GM10266 (cell line): ENCODE measurements around the gene SH2B2.
A peak's percentile ranks its signal among the peaks of the same experiment; 100 is the strongest.
"Not testable (repeated sequence)": the region's sequence is repeated elsewhere in the genome, so short reads cannot be mapped to it uniquely, and the experiment has no call there.

ENCODE experiments used
- DNase-seq: peaks from one replicate; pipeline ENCODE4 v3.0.0; 2012; ENCODE audit errors: extremely low spot score
- TF ChIP-seq, protein P1 (sequence below): IDR thresholded peaks from 2 replicates; pipeline ENCODE4 v1.5.1; 2012; ENCODE audit warnings: mild to moderate bottlenecking, low read depth; ENCODE audit not compliant: control insufficient read depth, insufficient read depth; ENCODE audit errors: missing control alignments

SH2B2 gene

DNA sequence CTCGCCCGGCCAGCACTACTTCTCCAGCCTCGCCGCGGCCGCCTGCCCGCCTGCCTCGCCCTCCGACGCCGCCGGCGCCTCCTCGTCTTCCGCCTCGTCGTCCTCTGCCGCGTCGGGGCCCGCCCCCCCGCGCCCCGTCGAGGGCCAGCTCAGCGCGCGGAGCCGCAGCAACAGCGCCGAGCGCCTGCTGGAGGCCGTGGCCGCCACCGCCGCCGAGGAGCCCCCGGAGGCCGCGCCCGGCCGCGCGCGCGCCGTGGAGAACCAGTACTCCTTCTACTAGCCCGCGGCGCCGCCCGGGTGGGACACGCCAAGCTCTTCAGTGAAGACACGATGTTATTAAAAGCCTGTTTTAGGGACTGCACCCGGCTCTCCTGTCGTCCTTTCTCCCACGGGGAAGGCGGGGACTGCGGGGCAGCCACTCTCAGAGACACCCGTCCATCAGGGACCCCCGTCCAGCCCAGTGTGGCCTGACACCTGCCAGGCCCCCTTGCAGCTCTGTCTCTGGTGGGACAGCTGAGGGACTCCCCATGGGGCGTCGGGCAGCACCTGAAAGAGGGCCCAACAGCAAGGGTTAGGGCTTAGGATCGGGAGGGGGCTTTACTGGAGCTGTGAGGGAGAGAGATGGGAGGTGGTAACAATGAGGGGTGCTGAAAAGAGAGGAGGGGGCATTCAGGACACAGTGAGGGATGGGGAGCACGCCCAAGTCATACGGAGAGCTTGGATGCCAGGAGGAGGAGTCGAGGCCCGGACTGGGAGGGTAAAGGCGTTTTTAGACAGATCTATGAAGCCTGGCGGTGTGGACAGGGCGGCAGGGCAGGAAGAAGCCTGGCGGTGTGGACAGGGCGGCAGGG is 34.9 kb downstream of the SH2B2 start:
- DNase-seq = peak; percentile 46
- TF ChIP-seq, protein P1, sequence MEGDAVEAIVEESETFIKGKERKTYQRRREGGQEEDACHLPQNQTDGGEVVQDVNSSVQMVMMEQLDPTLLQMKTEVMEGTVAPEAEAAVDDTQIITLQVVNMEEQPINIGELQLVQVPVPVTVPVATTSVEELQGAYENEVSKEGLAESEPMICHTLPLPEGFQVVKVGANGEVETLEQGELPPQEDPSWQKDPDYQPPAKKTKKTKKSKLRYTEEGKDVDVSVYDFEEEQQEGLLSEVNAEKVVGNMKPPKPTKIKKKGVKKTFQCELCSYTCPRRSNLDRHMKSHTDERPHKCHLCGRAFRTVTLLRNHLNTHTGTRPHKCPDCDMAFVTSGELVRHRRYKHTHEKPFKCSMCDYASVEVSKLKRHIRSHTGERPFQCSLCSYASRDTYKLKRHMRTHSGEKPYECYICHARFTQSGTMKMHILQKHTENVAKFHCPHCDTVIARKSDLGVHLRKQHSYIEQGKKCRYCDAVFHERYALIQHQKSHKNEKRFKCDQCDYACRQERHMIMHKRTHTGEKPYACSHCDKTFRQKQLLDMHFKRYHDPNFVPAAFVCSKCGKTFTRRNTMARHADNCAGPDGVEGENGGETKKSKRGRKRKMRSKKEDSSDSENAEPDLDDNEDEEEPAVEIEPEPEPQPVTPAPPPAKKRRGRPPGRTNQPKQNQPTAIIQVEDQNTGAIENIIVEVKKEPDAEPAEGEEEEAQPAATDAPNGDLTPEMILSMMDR = no peak

DNA sequence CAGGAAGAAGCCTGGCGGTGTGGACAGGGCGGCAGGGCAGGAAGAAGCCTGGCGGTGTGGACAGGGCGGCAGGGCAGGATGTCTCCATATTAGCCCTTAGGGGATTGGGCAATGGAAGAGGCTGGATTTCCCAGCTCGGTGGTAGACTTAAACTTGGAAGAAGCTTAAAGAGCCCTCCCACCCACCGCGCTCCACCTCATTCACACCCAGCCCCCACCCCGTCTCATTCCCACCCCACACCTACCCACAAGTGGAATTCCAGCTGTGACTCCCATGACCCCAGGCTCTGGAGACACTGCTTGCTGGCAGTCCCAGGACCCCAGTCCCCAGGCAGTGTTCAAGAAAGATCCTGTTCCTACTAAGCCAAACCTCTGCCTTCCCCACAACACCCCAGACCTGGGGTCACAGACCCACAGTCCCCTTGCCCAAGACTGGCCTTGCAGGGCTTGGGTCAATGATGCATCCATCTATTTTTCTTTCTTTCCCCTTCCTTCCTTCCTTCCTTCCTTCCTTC is 35.6 kb downstream of the SH2B2 start:
- TF ChIP-seq, protein P1 = no peak
- DNase-seq = peak; percentile 24

GRCh38 chr7:102323914-102324195 is 37.2 kb downstream of the SH2B2 start:
- TF ChIP-seq, protein P1 = no peak
- no peak for DNase-seq

DNA sequence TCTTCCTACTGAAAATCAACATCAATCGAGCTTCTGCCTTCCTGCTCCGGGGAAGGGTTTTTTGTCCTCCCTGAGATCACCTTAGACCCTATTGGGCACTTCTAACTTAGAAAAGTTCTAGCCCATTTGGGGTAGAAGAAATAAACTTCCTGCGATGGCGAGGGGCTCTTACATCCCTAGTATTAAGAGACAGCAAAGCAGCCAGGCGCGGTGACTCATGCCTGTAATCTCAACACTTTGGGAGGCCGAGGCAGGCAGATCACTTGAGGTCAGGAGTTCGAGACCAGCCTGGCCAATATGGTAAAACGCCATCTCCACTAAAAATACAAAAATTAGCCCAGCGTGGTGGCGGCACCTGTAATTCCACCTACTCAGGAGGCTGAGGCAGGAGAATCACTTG is 38.4 kb downstream of the SH2B2 start:
- DNase-seq = not testable (repeated sequence)

DNA sequence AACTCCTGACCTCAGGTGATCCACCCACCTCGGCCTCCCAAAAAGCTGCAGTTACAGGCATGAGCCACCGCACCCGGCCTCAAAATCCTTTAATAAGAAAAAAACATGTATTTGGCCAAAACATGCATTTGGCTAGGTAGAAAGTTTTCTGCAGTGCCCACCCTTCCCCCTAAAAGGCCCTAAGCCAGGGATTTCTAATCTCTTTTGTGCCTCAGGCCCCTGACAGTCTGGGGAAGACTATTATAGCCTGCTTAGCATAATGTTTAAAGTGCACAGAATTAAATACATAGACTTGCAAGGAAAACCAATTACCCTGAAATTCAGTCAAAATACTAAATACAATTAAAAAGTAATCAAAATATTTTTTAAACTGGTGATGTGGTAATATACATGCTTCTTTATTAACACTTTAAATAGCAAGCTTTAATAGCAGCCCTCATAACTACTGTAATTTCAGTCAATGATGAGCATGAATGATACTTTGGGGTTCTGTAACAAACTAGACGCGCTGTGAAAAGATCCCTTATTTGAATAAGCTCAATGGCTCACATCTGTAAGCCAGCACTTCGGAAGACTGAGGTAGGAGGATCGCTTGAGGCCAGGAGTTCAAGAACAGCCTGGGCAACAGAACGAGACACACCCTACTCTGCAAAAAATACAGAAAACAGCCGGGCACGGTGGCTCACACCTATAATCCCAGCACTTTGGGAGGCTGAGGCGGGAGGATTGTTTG is 39.7 kb downstream of the SH2B2 start:
- TF ChIP-seq, protein P1 = no peak
- no peak for DNase-seq

GRCh38 chr7:102327183-102327582 is 40.5 kb downstream of the SH2B2 start:
- not testable (repeated sequence) for DNase-seq

GRCh38 chr7:102328863-102329262 is 42.2 kb downstream of the SH2B2 start:
- not testable (repeated sequence) for DNase-seq

DNA sequence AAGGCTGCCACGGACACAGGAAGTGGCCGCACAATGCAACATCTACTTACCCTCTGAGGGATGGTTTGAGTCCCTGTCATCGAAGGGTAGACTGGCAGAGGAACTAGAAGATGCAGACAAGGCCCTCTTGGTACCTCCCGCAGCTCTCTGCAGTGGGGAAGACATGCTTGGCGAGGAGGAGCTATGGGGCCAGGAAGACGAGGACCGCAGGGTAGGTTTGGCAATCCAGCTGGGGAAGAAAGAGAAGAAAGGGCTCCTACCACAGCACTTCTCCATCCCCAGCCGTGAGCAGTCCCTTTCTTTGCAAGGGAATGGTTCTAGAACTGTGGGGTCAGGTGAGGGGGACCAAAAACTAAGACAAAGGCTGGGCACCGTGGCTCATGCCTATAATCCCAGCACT is 42.7 kb downstream of the SH2B2 start:
- not testable (repeated sequence) for DNase-seq

DNA sequence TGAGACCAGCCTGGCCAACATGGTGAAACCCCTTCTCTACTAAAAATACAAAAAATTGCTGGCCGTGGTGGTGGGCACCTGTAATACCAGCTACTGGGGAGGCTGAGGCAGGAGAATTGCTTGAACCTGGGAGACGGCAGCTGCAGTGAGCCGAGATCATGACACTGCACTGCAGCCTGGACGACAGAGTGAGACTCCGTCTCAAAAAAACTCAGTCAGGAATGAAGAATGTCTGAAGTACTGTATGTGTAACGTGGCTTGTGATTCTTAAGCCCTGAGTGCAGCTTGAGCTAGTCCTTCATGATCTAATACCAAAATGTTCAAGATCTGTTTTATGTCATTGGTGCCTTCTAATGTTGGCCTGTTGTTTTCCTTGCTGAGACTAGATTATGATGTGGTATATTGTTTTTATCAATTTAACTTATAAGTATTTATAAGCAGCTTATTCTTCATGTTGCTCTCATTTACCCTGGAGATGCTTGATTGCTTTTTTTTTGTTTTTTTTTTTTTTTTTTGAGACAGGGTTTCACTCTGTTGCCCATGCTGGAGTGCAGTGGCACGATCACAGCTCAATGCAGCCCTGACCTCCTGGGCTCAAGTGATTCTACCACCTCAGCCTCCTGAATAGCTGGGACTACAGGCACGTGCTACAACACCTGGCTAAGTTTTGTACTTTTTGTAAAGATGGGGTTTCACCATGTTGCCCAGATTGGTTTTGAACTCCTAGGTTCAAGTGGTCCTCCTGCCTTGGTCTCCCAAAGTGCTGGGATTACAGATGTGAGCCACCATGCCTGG is 44.2 kb downstream of the SH2B2 start:
- not testable (repeated sequence) for DNase-seq

DNA sequence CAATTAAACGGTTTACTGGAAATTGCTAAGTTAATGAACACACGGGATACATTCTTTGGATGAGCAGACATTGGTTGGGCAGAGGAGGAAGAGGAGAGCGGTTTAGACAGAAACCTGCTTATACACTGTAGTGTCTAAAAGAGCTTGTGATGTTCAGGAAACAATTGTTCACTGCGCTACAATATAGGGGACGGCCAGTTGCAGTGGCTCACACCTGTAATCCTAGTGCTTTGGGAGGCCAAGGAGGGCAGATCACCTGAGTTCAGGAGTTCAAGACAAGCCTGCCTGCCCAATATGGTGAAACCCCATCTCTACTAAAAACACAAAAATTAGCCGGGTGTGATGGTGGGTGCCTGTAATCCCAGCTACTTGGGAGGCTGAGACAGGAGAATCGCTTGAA is 48.9 kb downstream of the SH2B2 start:
- DNase-seq = not testable (repeated sequence)

DNA sequence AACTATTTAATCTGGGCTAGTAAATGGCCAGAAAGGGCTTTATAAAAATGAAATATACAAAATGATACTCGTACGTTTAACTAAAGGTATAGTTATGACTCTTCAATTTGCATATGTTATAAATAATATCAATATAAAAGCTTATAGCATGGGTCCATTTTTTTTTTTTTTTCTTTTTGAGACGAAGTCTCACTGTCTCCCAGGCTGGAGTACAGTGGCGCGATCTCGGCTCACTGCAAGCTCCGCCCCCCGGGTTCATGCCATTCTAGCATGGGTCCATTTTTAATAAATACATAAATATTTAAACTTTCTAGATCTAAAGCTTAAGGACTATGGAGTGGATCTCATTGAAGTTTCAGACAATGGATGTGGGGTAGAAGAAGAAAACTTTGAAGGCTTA is 50.3 kb downstream of the SH2B2 start:
- DNase-seq = not testable (repeated sequence)

GRCh38 chr7:102337420-102337819 is 50.8 kb downstream of the SH2B2 start:
- DNase-seq = not testable (repeated sequence)

GRCh38 chr7:102340599-102341368 is 54.1 kb downstream of the SH2B2 start:
- not testable (repeated sequence) for DNase-seq

DNA sequence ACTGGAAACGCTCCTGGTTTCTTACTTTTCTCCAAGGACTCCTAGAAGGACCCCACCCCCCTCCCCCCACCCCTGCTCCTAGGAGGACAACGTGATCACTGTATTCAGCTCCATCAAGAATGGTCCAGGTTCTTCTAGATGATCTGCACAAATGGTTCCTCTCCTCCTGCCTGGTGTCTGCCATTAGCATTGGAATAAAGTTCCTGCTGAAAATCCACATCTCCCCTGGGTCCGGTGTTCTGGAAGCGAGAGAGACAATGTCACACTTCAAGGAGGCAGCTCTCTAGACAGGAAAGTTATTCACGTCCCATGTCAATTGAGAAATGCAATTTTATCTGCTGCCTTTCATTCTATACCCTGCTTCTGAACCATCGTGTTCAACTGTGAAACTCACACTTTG is 60.3 kb downstream of the SH2B2 start:
- DNase-seq = not testable (repeated sequence)

DNA sequence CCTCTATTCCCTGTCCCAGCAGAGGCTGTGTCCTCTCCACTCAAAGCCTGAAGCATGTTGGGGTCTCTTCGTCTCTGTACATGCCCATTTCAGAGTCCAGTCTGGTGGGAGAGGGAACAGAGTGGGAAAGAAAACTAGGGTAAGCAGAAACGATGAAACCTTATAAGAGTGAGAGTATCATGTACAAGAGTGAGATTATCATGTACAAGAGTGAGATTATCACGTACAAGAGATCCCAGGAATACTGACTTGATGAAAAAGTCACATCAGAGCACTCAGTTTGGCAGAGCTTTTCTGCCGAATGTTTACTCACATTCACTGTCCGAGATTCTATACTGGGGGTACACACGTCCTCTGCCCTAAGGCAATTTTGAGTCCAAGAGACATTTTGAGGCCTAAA is 69.7 kb downstream of the SH2B2 start, which contains the start of gene SPDYE6:
Gene SPDYE6, minus strand, starts transcription at position 101 of the 400 bp plus-strand sequence. CDS start 421 bp downstream, outside the sequence.
- not testable (repeated sequence) for DNase-seq
